Activated CD4-positive, alpha-beta T cell treated with anti-CD3 and anti-CD28 coated beads, Interleukin-2, Interleukin-6, amounts not matched to agents 100 ng/mL and 50 ng/mL, durations not matched to agents 16 hours and 8 hours (primary cell): ENCODE results near the gene KIF3B.
"Not testable (repeated sequence)": the region's sequence is repeated elsewhere in the genome, so short reads cannot be mapped to it uniquely, and the experiment has no call there.

Source experiments
- DNase-seq: peaks from one replicate; pipeline ENCODE4 v3.0.0-alpha.2; 2020

Gene KIF3B

DNA sequence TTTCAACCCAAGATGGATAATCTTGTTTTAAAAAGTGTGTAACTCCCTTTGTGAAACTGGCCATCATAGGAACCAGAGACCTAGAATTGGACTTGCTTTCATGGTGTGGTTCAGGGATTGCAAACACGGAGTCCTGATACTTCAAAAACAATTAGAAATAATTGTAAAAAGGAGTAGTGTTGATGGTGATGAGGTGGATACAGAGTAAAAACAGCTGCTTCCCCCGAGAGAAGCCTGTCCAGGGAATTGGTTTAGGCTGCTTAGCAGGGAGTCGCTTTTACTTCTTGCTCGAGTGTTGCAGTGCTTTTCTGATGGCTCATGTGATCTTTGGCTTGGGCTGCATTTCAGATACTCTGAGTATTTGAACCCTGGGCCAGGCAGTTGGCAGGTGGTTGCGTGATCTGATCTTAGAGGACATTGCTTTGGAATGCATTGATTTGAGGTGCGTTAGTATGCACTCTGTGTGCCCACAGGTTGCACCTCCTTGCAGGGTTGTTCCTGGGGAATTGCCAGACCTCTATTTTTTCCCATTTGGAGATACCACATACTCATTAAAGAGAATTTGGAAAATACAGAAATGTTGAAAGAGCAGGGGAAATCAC, 19.5 kb downstream of the KIF3B start:
- no peak for DNase-seq

DNA sequence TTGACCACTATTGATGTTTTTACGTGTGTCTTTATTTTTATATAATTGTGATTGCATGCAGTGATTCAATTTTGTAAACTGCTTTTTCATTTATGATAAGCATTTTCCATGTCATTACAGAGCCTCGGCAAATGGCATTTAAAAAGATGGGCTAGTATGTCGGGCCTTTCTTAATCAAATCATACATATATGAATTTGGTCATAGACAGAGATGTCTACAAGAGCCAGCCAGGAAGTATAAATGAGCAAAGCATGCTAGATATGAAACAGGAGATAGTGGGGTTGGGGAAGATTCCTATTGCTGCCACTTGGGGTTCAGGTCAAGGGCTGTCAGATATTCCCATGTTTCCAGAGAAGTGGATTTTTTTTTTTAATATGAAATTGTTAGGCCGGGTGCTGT, 20.0 kb downstream of the KIF3B start:
- no peak for DNase-seq

DNA sequence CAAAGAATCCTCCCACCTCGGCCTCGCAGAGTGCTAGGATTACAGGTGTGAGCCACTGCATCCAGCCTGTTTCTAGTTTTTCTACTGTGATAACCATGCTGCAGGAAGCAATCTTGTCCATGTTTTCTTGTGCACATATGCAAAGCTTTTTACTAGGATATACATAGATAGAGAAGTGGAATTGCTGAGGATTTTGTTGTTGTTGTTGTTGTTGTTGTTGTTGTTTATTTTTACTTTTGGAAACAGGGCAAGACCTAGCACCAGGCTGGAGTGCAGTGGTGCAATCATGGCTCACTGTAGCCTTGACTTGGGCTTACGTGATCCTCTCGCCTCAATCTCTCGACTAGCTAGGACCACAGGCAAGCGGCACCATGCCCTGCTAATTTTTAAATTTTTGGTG, 23.2 kb downstream of the KIF3B start:
- no peak for DNase-seq

- peak; percentile 60 for DNase-seq
Measured at GRCh38 chr20:32301719-32302506, 24.5 kb downstream of the KIF3B start.

- no peak for DNase-seq
Measured at GRCh38 chr20:32302507-32302872, 25.0 kb downstream of the KIF3B start.

DNA sequence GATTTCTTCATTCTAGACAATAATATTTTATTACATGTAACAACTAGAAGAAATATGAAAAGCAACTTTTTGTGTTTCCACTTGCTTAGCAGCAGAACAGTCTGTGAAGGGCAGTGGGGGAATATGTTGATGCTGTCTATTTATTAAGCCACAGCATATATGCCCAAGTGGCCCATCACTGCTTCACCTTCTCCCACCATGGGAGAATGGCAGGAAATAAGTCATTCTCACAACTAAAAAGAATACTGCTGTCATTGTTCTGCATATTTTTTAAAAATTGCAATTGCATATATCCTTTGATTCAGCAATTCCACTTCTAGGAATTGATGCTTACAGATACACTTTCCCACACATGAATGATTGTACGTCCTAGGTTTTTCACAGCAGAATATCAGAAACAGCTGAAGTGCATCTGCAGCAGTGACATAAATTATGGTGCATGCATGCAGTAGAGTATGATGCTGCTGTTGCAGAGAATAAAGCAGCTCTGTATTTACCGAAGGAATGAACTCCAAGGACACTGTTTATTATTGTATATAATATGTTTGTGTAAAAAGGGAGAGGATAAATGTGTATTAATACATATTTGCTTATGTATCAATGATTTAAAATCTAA, 26.8 kb downstream of the KIF3B start:
- no peak for DNase-seq

GRCh38 chr20:32312718-32313424, 35.4 kb downstream of the KIF3B start:
- DNase-seq: no peak

DNA sequence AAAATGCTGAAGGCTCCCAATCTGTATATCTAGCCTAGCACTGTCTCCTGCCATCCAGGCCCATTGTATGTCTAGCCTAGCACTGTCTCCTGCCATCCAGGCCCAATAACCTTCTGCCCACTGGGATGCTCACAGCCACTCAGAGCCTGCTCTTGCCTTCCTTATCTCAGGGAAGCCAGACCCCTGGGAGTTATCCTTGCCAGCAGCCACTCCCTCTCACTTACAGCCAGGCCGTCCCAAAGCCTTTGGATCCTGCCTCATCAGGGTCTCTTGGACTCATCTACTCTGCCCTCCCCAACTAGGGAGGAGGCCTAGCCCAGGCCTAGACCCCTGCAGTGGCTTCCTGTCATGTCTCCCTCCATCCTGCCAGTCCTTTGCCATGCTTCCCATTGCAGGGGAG, 37.3 kb downstream of the KIF3B start:
- no peak for DNase-seq

DNA sequence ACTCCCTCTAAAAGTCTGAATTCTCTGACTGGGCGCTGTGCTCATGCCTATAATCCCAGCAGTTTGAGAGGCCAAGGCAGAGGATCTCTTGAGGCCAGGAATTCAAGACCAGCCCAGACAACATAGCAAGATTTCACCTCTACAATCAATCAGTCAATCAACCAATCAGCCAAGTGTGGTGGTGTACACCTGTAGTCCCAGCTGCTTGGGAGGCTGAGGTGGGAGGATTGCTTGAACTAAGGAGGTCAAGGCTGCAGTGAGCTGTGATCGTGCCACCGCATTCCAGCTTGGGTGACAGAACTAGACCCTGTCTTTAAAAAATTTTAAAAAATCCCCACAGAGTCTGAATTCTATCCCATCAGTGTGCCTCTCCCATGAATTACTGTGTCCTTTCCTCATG, 37.9 kb downstream of the KIF3B start:
- no peak for DNase-seq

- DNase-seq: no peak
Measured at GRCh38 chr20:32315891-32316290, 38.4 kb downstream of the KIF3B start.

- no peak for DNase-seq
Measured at GRCh38 chr20:32316667-32317066, 39.2 kb downstream of the KIF3B start.

DNA sequence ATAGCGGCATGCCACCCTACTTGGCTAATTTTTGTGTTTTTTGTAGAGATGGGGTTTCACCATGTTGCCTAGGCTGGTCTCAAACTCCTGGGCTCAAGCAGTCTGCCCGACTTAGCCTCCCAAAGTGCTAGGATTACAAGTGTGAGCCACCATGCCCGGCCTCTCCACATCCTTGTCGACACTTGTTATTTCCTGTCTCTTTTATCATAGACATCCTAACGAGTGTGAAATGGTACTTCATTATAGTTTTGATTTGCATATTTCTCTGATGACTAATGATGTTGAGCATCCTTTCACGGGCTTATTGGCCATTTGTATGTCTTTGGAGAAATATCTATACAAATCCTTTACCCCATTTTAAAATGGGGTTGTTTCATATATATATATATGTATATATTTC, 41.6 kb downstream of the KIF3B start:
- DNase-seq: no peak

GRCh38 chr20:32320305-32320704, 42.9 kb downstream of the KIF3B start:
- no peak for DNase-seq

DNA sequence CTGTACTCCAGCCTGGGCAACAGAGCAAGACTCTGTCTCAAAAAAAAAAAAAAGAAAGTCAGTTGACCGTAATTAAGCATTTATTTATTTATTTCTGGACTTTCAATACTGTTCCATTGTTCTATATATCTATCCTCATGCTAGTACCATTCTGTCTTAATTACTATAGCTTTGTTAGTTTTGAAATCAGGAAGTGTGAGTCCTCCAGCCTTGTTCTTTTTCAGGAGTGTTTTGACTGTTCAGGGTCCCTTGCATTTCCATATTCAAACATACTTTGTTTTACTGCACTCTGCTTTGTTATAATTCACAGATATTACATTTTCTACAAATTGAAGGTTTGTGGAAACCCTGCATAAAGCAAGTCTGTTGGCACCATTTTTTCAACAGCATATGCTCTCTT, 43.9 kb downstream of the KIF3B start:
- no peak for DNase-seq

GRCh38 chr20:32322260-32322659, 44.8 kb downstream of the KIF3B start:
- not testable (repeated sequence) for DNase-seq

- not testable (repeated sequence) for DNase-seq
Measured at GRCh38 chr20:32323761-32324160, 46.3 kb downstream of the KIF3B start.

DNA sequence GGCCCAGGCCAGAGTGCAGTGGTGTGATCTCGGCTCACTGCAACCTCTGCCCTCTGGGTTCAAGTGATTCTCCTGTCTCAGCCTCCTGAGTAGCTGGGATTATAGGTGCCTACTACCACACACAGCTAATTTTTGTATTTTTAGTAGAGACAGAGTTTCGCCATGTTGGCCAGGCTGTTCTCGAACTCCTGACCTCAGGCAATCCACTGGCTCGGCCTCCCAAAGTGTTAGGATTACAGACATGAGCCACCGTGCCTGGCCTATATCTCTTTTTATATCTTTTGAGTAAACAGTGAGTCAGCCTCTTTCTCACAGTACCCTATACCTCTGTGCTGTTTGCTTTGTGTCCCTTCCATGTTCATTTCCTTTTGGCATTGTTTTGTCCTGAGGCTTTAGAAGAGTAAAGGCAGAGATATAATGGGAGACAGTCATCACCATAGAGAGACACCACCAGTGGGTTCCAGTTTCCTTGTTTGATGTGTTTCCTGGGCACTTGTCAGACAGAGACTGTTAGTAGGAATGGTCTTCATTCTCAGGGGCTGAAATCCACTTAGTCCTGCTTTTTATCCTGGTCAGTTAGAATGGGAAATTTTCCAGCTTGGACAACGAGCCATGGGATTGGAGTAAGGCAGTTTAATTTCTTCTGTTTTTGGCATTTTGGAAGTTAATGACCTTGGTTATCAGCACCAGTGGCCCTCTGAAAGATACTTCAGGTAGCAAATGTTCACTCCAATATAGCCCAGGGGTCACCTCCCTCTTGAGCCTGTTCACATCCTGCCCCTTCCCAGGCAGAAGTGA, 48.5 kb downstream of the KIF3B start:
- no peak for DNase-seq

DNA sequence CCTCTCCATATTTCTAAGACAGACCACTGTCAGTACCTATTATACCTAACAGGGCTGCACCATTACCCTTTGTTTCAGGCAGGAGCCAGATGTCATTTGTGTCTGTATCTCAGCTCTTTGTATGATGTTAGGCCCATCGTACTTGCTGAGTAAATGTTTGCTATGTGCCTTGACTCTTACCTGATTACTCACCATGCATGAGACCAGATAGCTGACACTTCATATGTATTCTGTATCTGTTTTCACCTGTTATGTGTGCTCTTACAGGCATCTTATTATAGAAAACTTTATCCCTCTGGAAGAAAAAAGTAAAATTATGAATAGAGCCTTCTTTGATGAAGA, 49.0 kb downstream of the KIF3B start:
- no peak for DNase-seq

DNA sequence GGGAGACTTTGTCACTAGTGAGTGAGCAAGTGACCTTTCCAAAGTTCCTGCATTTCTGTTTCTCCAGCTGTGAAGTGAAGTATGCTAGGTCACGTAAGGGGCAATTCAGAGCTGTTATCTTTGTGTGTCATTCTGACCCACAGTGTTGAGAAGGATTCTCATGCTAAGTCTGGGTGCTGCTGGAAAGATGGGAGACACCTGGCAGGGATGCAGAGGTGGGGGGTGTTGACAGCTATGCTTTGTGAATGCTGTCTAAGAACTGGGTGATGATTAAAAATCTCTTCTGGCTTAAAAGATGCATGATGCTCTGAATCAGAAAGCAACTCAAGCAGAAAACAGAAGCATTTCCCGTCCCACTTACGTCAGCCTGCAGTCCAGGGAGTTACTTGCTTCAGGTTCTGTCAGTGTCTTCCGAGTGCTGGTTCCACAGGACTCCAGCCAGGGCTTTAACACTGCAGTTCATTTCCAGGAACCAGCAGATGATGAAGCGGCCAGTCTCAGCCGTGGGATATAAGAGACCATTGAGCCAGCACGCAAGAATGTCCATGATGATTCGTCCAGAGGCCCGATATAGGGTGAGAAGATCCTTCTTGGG, 49.7 kb downstream of the KIF3B start:
- no peak for DNase-seq

GRCh38 chr20:32329817-32330554, 52.5 kb downstream of the KIF3B start:
- DNase-seq: no peak

GRCh38 chr20:32330555-32330897, 53.1 kb downstream of the KIF3B start:
- DNase-seq: no peak

DNA sequence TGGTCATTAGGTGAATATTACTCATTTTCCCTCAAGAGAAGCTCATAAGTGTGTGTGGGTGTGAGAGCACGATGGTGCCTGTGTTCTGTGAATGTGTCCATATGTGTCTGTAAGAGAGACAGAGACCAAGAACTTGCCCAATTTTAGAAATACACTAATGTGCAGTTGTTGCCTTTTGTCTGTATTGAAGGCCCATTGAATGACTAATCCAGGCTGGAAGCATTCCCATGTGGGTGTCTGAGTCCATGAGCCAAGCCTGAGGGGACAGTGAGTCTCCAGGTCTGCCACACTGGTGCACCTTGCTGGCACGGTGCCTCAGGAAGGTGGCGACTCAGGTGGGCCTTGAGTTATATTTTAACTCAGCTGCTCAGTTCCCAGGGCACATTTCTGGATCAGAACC, 55.2 kb downstream of the KIF3B start:
- no peak for DNase-seq
